ENCODE data around the gene NPPA.

The NPPA gene

GRCh38 chr1:11873395-11874257 is 26.0 kb upstream of the NPPA start:
- DNase-seq: no peak

GRCh38 chr1:11872545-11872944 is 25.0 kb upstream of the NPPA start:
- DNase-seq: no peak

GRCh38 chr1:11869650-11870207 is 22.1 kb upstream of the NPPA start:
- no peak for DNase-seq

GRCh38 chr1:11869104-11869503 is 21.5 kb upstream of the NPPA start:
- no peak for DNase-seq

- no peak for DNase-seq
Measured at GRCh38 chr1:11868331-11868980, 20.9 kb upstream of the NPPA start.

GRCh38 chr1:11862890-11863289 is 15.3 kb upstream of the NPPA start:
- DNase-seq: no peak

- DNase-seq: no peak
Measured at GRCh38 chr1:11860587-11860986, 13.0 kb upstream of the NPPA start.

GRCh38 chr1:11860083-11860482 is 12.5 kb upstream of the NPPA start:
- DNase-seq: no peak

GRCh38 chr1:11858968-11859871 is 11.6 kb upstream of the NPPA start:
- DNase-seq: peak; percentile 57

- no peak for DNase-seq
Measured at GRCh38 chr1:11858613-11858967, 11.0 kb upstream of the NPPA start, which contains the start of gene NPPB. Gene NPPB, minus strand, starts transcription at chr1:11858945. Its CDS starts 112 bp downstream, at chr1:11858833.

- no peak for DNase-seq
Measured at GRCh38 chr1:11858158-11858557, 10.6 kb upstream of the NPPA start.

GRCh38 chr1:11857164-11857851 is 9.7 kb upstream of the NPPA start:
- DNase-seq: no peak

- no peak for DNase-seq
Measured at GRCh38 chr1:11856698-11857097, 9.1 kb upstream of the NPPA start.

GRCh38 chr1:11855430-11855829 is 7.8 kb upstream of the NPPA start:
- DNase-seq: no peak

- DNase-seq: no peak
Measured at GRCh38 chr1:11854519-11854918, 6.9 kb upstream of the NPPA start.

- DNase-seq: no peak
Measured at GRCh38 chr1:11851180-11851579, 3.6 kb upstream of the NPPA start.

- no peak for DNase-seq
Measured at GRCh38 chr1:11850156-11850555, 2.6 kb upstream of the NPPA start.

- DNase-seq: no peak
Measured at GRCh38 chr1:11848373-11848700, 754 bp upstream of the NPPA start.

GRCh38 chr1:11845641-11846335 is 1.8 kb downstream of the NPPA start:
- DNase-seq: peak; percentile 15

GRCh38 chr1:11842154-11843041 is 5.2 kb downstream of the NPPA start:
- DNase-seq: no peak

Data from CD4-positive, alpha-beta T cell treated with Interleukin-10 for 1 hour (primary cell).